Aorta (tissue), 5 donors: ENCODE results near the gene RLN1. TPM values are rescaled to one million over a fixed set of nuclear protein-coding genes. Genes with fewer than 3 reads are reported as not detected.
A peak's percentile ranks its signal among the peaks of the same experiment; 100 is the strongest.

Experiments used
- ATAC-seq: fragments of 200-7000 bp; cut with Tn5 transposase; one replicate; pipeline ENCODE4 v1.9.1; 2022; ENCODE audit warnings: moderate library complexity; ENCODE audit not compliant: low FRiP score
- DNase-seq, 2 donors: peaks; one replicate each; pipeline ENCODE4 v3.0.0-alpha.2; 2020
- H3K27ac ChIP-seq, 2 donors: one replicate each; pipeline ENCODE4 v1.5.1; 2013; ENCODE audit warnings: low read length in 2 of 2, mild to moderate bottlenecking in 2 of 2, moderate library complexity in 2 of 2, control low read depth in 1 of 2, inconsistent platforms in 1 of 2, low read depth in 1 of 2
- H3K27me3 ChIP-seq, 2 donors: one replicate each; pipeline ENCODE4 v1.6.1; 2013; ENCODE audit warnings: control low read depth in 1 of 2, low read length in 1 of 2, mild to moderate bottlenecking in 1 of 2, moderate library complexity in 1 of 2; ENCODE audit not compliant: insufficient read depth in 2 of 2, control insufficient read depth in 1 of 2
- H3K36me3 ChIP-seq, 2 donors: one replicate each; pipeline ENCODE4 v1.6.1; 2013; ENCODE audit warnings: control low read depth in 1 of 2, low read length in 1 of 2, mild to moderate bottlenecking in 1 of 2; ENCODE audit not compliant: insufficient read depth in 2 of 2, control insufficient read depth in 1 of 2
- H3K4me1 ChIP-seq, 2 donors: one replicate each; pipeline ENCODE4 v1.6.1; 2013; ENCODE audit warnings: low read length in 2 of 2, control low read depth in 1 of 2, mild to moderate bottlenecking in 1 of 2, moderate library complexity in 1 of 2; ENCODE audit not compliant: insufficient read depth in 2 of 2, control insufficient read depth in 1 of 2
- H3K4me3 ChIP-seq, 2 donors: one replicate each; pipeline ENCODE4 v1.5.1; 2013; ENCODE audit warnings: low read length in 2 of 2, control low read depth in 1 of 2, mild to moderate bottlenecking in 1 of 2
- H3K9me3 ChIP-seq: one replicate; pipeline ENCODE4 v1.6.1; 2013; ENCODE audit warnings: mild to moderate bottlenecking, low read length; ENCODE audit not compliant: control insufficient read depth
- WGBS, 2 donors: extraction: QIAGEN DNeasy Blood & Tissue Kit; methylation state at CpG; one replicate each; pipeline ENCODE4 v1.1.7; 2013; 5-methylcytosine and 5-hydroxymethylcytosine counted together
- intact Hi-C, 2 donors: fragments of 100-400 bp; cut with DNase I; formaldehyde crosslinking; loops; one replicate each; pipeline versions ENCODE4 v1.14.2 to v1.15.0; 2022
- polyA plus RNA-seq, 2 donors: library from polyadenylated mRNA; stranded (reverse); fragments of 200-250 nt; gene quantifications; one replicate each; pipeline ENCODE4 v1.2.3, GENCODE V29; 2013
- total RNA-seq, 2 donors: library from RNA; stranded (reverse); fragmentation: NEBNext Ultra II Directional; extraction: Animal tissue kit (Norgen Biotek cat#: 25700); gene quantifications; one replicate each; pipeline ENCODE4 v1.2.1, GENCODE V29; 2021
- donor health status: healthy with polysubstance abuse.
- donor health status: Bipolar disorder and iron deficiency.
- donor health status: DM: no; HTN: no; CAD: no.
- donor health status: DM: no; HTN: no; CAD: no.
- donor health status: DM: yes; HTN: yes; CAD: no.

RLN1 gene
- total and polyA plus RNA-seq, 4 donors = not detected

DNA sequence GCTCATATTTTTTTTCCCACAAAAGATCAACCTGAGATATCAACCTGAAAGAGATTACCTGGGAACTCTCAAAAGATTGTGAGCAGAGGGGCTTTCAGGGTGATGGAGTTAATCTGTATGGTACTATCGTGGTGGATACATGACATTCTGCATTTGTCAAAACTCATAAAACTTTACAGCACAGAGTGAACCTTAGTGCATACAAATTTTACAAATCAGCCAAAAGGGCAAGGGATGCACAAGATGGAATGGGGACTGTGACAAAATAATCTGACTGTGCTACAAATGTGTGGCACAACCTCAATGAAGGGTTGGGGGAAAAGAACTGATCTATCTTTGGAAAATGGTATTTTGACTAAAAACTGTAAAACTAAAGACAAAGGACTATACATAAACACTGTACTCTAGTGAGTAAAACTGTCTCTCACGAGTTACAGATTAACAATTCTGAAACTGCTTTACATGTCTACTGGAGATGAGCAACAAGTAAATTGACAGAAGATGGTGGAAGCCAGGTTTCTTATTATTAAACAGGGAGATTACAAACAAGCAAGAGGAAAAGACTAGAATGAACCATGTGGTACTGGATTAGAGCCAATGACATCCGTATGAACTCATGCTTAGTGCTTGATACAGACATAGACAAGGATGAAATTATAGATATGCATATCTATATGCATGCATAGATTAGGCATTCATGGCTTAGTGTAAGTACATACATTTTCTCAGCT lies 24.8 kb upstream of the RLN1 start:
- DNase-seq = no peak
- Histone ChIP-seq H3K9me3 (no peaks in the 10 kb centered on the region), H3K4me1 (peaks cover 4% of the 10 kb centered on the region in 2 donors), H3K27ac (no peak overlapping the region), H3K27me3 (no peaks in the 10 kb centered on the region), H3K36me3 (no peaks in the 10 kb centered on the region), H3K4me3 (no peak overlapping the region)
- 52 to 72% methylated on average over 3 of the region's 3 CpGs for whole genome bisulfite sequencing, 2 donors
- ATAC-seq = no peak
- intact Hi-C loops = no loop called here

DNA sequence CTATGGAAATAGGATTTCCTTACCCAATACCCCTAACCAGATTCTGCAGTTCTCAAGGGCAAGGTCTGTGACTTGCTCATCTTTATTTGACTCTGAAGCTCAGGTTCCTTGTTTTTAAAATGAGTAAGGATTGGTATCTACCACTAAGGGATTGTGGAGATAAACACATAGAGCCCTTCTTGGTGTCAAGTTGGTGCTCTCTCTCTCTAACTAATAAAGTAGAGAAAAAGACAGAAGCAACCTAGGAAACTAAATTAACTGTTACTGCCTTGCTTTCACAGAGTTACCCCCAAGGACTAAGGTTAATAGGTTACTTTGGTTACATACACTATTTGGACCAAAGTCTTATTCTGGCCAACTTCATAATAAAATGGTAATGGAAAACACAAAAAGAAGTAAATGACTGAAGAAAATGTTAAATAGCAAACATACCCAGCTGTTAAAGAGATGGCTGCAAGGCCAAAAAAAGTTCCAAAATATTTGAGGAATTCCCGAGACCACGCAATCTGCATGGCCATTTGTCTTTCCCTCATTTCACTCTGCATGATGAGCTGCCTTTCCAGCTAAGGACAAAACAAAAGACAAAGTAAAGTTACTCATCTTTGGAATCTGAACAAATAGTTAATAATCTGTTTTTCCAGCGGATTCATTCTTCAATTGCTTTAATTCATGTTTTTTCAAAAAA lies 21.8 kb upstream of the RLN1 start:
- DNase-seq = no peak
- no peak for ATAC-seq
- Histone ChIP-seq H3K9me3 (no peaks in the 10 kb centered on the region), H3K27ac (no peak overlapping the region), H3K4me1 (peaks cover 4% of the 10 kb centered on the region in 2 donors), H3K4me3 (no peak overlapping the region), H3K27me3 (no peaks in the 10 kb centered on the region), H3K36me3 (peaks cover 0 to 3% of the 10 kb centered on the region in 2 donors)
- intact Hi-C loops = no loop called here
- WGBS, 2 donors = 18 to 32% methylated on average over 3 of the region's 3 CpGs

DNA sequence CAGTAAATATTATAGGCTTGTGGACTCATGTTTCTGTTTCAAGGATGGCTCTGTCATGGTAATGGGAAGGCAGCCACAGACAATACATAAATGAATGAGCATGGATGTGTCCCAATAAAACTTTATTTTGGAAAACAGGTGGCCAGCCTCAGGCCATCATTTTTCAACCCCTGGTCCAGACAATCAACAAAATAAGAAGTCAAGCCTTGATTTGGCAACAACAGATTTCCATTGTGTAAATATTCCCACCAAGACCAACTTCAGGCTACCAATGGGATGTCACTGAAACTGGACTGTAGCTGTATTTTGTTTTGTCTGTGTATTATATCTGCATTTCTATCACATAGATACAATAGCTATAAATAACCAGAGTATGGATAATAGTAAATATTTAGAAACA lies 20.7 kb upstream of the RLN1 start:
- DNase-seq = no peak
- ATAC-seq = no peak
- peaks cover 0 to 3% of the 10 kb centered on the region in 2 donors for H3K36me3 ChIP-seq

DNA sequence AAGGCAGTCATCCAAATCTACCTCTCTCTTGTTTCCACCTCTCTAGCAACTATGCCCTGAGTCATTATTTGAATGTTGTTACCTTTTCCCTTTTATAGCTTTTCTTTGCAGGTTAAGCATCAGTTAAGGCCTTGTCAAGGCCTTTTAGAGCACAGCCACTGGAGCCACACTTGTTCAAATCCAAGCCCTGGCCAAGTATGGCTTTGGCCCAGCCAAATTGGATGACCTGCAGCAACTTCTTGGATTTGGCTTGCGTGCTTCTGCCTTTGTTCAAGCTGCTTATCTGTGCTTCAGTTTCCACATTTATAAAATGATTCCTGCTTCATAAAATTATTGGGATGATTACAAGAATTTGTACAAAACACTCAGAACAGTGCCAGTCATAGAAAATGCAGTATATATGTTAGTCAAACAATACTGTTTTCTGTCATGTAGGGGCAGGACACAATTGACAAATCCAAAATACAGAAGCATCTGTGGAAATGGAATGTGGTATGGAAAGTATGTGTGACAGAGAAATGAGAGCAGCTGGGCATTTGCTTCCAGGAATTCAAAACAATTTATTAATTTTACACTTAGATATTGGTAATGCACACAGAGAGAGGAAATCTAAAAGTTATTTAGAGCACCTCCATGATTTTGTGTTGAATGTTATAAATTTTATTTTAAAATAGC lies 17.9 kb upstream of the RLN1 start:
- intact Hi-C loops = no loop called here

More for the DNA sequence above, 20.7 kb upstream of the RLN1 start:
- Histone ChIP-seq H3K27ac (no peak overlapping the region), H3K27me3 (no peaks in the 10 kb centered on the region), H3K4me3 (no peak overlapping the region), H3K9me3 (no peaks in the 10 kb centered on the region), H3K4me1 (peaks cover 4% of the 10 kb centered on the region in 2 donors)
- intact Hi-C loops = no loop called here

DNA sequence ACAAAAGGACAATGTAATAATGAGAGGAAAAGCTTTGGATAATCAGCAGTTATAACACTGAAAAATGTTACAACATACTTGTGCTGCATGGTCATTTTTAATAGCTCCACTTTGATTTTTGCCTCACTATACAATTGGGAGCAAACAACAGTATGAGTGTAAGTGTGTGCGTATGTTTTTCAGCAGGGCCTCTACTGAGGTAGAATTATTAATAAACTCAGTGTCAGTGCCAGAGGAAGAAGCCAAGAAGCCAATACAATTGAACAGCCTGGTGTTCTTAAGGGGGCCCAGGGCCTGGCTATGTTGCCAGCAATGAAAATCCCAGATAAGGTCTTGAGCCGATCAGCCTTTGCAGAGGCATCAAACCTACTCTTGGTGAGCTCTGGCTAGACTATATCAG lies 16.1 kb upstream of the RLN1 start:
- Histone ChIP-seq H3K36me3 (peaks cover 0 to 3% of the 10 kb centered on the region in 2 donors), H3K27me3 (no peaks in the 10 kb centered on the region), H3K4me3 (no peak overlapping the region), H3K4me1 (no peaks in the 10 kb centered on the region), H3K9me3 (no peaks in the 10 kb centered on the region), H3K27ac (no peak overlapping the region)
- DNase-seq (no peak), ATAC-seq (peak; percentile 60)
- intact Hi-C loops = no loop called here
- 66 to 83% methylated on average over 2 of the region's 2 CpGs for WGBS, 2 donors

More for the DNA sequence above, 17.9 kb upstream of the RLN1 start:
- no peak for ATAC-seq
- H3K36me3 ChIP-seq = peaks cover 0 to 3% of the 10 kb centered on the region in 2 donors
- no peak for DNase-seq
- WGBS, 2 donors = 24 to 37% methylated on average over 1 of the region's 1 CpG
- H3K27me3 ChIP-seq = no peaks in the 10 kb centered on the region
- no peaks in the 10 kb centered on the region for H3K9me3 ChIP-seq
- H3K27ac ChIP-seq = no peak overlapping the region
- H3K4me1 ChIP-seq = peaks cover 0 to 4% of the 10 kb centered on the region in 2 donors
- H3K4me3 ChIP-seq = no peak overlapping the region

DNA sequence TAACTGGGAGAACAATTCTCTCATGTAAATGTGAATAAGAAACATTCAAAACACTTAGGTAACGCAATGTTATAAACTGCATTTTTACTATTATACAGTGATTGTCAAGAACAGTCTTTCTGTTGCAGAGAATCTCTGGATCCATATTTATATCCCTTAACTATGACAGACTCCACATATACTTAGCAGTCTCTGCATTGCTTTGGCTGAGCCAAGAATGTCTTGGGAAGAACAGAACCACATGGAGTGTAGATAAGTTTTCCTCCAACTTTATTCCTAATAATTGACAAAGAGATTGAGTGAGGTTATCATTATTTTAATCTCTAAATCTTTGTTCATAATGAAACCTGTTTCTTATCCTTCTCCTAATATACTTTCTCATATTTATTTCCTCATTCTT lies 15.6 kb upstream of the RLN1 start:
- Histone ChIP-seq H3K9me3 (peaks cover 4% of the 10 kb centered on the region), H3K27me3 (no peaks in the 10 kb centered on the region), H3K27ac (no peak overlapping the region), H3K4me1 (no peaks in the 10 kb centered on the region), H3K36me3 (peaks cover 0 to 3% of the 10 kb centered on the region in 2 donors), H3K4me3 (no peak overlapping the region)
- intact Hi-C loops = no loop called here
- ATAC-seq (no peak), DNase-seq (no peak)
- 100% methylated on average over 1 of the region's 1 CpG for WGBS, 2 donors

DNA sequence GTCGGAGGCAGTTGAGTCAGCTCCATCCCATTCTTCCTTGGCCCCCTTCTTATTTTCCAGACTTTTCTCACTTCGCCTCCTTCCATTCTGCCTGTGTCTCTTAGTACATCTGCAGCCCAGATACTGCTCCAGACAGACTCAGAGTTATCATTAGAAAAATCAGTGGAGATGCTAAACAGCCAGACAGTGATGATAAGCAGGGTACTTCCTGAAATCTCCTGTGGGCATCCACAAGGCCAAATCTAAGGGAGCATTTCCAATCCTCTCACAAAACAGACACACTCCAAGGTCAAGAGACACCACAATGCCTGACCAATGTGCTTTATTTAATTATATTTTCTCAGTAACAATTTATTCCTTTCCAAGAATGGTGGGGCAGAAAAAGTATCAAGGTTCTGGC lies 14.5 kb upstream of the RLN1 start:
- no peak for ATAC-seq
- intact Hi-C loops = no loop called here
- Histone ChIP-seq H3K9me3 (peaks cover 4% of the 10 kb centered on the region), H3K36me3 (peaks cover 0 to 3% of the 10 kb centered on the region in 2 donors), H3K4me3 (no peak overlapping the region), H3K27me3 (no peaks in the 10 kb centered on the region), H3K27ac (no peak overlapping the region), H3K4me1 (no peaks in the 10 kb centered on the region)
- DNase-seq = no peak
- WGBS, 2 donors = 96 to 97% methylated on average over 2 of the region's 2 CpGs

DNA sequence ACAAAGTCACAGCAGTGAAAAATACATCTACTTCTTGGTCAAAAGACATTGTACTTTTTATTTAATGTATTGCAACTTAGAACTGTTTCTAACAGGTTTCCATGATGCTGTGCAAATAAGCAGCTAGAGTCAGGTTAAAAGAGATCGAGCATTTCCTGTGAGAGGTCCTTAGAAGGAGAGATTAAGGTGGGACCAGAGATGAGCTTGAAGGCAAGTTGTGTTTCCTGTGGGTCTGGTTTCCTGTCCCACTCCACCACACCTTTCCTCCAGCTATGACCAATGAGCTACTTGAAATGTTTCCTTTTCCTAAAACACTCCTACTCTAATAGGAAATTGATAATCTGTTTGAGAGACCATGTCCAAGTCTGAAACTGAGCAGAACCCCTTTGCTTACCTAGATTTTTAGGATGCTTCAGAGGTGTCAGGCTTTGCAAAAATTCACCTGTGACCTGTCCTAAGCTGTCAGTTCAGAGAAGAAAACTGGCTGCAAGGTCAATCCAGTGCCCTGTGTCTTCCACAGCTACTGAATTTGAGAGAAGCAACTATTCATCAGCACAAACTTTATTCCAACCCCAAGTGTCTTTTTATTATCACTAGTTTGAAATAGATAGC lies 13.1 kb upstream of the RLN1 start:
- H3K4me1 ChIP-seq = no peaks in the 10 kb centered on the region
- intact Hi-C loops = no loop called here
- H3K27ac ChIP-seq = no peak overlapping the region
- peaks cover 0 to 3% of the 10 kb centered on the region in 2 donors for H3K36me3 ChIP-seq
- H3K27me3 ChIP-seq = no peaks in the 10 kb centered on the region
- peaks cover 6% of the 10 kb centered on the region for H3K9me3 ChIP-seq
- WGBS, 2 donors = 86 to 93% methylated on average over 1 of the region's 1 CpG
- DNase-seq (no peak), ATAC-seq (no peak)
- H3K4me3 ChIP-seq = no peak overlapping the region
